Nephron progenitor cell (in vitro differentiated cells): ENCODE results near the gene PHF21B.

Experiments used
- DNase-seq: peaks from one replicate; pipeline ENCODE4 v3.0.0; 2021
- H3K27ac Mint-ChIP-seq: 2 replicates; pipeline ENCODE4 v1.8.0; 2021; ENCODE audit warnings: mild to moderate bottlenecking, moderate library complexity, mixed read lengths
- H3K27me3 Mint-ChIP-seq: 2 replicates; pipeline ENCODE4 v1.8.0; 2021; ENCODE audit warnings: mild to moderate bottlenecking, low read depth, mixed read lengths; ENCODE audit not compliant: poor library complexity
- H3K36me3 Mint-ChIP-seq: 2 replicates; pipeline ENCODE4 v1.8.0; 2021; ENCODE audit warnings: low read depth, mixed read lengths
- H3K4me1 Mint-ChIP-seq: 2 replicates; pipeline ENCODE4 v1.8.0; 2021; ENCODE audit warnings: mixed read lengths
- H3K4me3 Mint-ChIP-seq: 2 replicates; pipeline ENCODE4 v1.8.0; 2021; ENCODE audit warnings: mild to moderate bottlenecking, moderate library complexity, mixed read lengths
- H3K9me3 Mint-ChIP-seq: 2 replicates; pipeline ENCODE4 v1.8.0; 2021; ENCODE audit warnings: mild to moderate bottlenecking, moderate library complexity, mixed read lengths
- TF ChIP-seq, protein P1 (sequence below): fragments of 200-600 bp; sonication (generic); IDR thresholded peaks from 2 replicates; pipeline ENCODE4 v1.5.0; 2021; ENCODE audit warnings: antibody characterized with exemption

PHF21B gene

DNA sequence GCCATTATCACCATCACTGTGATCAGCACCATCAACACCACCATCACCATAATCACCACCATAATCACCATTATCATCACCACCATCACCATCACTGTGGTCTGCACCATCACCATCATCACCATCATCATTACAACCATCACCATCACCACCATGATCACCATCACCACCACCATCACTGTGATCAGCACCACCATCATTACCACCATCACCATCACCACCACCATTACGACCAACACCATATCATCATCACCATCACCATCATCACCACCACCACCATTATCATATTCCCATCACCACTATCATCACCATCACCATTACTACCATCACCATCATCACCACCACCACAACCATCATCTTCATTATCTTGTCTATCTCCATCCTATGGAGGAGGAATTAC lies 125.2 kb downstream of the PHF21B start:
- Mint-ChIP-seq H3K27ac (no peak overlapping the region), H3K27me3 (no peaks in the 10 kb centered on the region), H3K36me3 (peaks cover 30% of the 10 kb centered on the region), H3K4me1 (peaks cover 6% of the 10 kb centered on the region), H3K4me3 (no peak overlapping the region), H3K9me3 (no peaks in the 10 kb centered on the region)
- DNase-seq: no peak
- TF ChIP-seq, protein P1, sequence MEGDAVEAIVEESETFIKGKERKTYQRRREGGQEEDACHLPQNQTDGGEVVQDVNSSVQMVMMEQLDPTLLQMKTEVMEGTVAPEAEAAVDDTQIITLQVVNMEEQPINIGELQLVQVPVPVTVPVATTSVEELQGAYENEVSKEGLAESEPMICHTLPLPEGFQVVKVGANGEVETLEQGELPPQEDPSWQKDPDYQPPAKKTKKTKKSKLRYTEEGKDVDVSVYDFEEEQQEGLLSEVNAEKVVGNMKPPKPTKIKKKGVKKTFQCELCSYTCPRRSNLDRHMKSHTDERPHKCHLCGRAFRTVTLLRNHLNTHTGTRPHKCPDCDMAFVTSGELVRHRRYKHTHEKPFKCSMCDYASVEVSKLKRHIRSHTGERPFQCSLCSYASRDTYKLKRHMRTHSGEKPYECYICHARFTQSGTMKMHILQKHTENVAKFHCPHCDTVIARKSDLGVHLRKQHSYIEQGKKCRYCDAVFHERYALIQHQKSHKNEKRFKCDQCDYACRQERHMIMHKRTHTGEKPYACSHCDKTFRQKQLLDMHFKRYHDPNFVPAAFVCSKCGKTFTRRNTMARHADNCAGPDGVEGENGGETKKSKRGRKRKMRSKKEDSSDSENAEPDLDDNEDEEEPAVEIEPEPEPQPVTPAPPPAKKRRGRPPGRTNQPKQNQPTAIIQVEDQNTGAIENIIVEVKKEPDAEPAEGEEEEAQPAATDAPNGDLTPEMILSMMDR: no peak

DNA sequence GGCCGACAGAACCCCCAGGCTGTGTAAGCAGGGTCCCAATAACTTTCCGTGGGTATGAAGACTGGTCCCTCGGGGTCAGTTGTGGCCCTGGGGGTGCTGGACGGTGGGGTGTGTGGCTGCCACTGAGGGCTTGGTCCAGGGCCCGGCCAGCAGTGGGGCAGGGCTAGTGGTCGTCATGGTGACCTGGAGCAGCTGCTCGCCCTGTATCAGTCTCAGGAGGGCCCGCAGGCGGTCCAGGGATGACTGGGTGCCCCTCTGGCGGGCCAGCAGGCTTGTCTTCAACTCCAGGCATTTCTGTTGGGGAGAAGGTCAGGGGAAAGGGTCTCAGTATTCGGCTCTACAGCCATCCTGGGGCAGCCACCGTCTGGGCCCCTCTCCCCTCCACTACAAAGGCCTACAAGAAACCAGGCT lies 126.8 kb downstream of the PHF21B start:
- TF ChIP-seq, protein P1: no peak
- H3K4me3 Mint-ChIP-seq: no peak overlapping the region
- H3K4me1 Mint-ChIP-seq: peaks cover 6% of the 10 kb centered on the region
- no peak for DNase-seq
- H3K9me3 Mint-ChIP-seq: peaks cover 4% of the 10 kb centered on the region
- H3K27ac Mint-ChIP-seq: no peak overlapping the region
- peaks cover 43% of the 10 kb centered on the region for H3K36me3 Mint-ChIP-seq
- H3K27me3 Mint-ChIP-seq: no peaks in the 10 kb centered on the region

DNA sequence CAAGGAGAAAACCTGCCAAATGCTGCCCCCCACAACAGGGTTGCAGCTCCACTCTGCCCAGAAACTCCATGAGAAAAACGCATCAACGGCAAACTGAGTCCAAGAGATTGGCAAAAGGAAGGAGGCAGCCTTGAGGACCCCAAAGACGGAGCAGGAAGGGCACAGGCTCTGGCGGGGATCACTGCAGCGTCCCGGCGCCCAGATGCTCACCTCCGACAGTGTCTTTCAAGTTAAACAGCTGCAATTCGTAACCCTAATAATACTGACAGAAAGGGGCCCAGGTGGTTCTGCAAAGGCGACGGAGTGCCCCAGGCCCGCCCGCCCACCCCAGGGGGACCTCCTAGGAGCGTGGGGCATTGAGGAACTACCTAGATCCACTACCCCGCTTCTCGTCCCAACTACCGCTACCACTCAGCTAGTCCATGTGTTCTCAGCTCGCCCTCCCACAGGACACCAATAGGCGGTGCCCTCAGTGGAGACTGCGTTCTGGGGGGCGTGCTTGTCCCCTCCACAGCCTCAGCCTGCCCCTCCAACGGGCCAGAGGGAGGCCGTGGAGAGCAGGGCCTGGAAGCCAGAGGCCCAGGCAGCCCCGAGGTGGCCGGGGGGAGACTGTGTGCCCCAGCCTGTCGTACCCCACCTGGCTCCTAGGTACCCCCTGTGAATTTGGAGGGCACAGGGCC lies 127.4 kb downstream of the PHF21B start:
- no peak for DNase-seq

DNA sequence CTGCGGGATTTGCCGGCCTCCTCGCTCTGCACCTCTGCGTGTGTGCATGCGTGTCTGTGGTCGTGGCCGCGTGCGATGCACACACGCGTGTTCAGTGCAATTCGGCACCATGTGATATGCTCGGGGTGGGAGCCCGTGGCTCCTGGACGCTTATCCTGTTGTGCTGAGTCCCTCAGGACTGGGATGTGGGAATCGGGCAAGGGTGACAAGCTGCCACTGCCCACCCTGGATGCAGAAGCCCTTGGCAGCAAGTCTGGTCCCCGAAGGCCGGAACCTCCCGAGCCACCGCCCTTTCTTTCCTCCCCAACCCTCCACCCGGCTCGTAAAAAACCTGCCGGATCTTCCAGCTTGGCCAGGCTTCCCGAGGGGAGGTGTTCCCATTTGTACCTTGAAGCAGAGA lies 128.2 kb downstream of the PHF21B start:
- Mint-ChIP-seq H3K4me3 (no peak overlapping the region), H3K4me1 (peaks cover 6% of the 10 kb centered on the region), H3K36me3 (peaks cover 57% of the 10 kb centered on the region), H3K27me3 (no peaks in the 10 kb centered on the region), H3K27ac (no peak overlapping the region), H3K9me3 (peaks cover 15% of the 10 kb centered on the region)
- TF ChIP-seq, protein P1: no peak
- DNase-seq: no peak

More for the DNA sequence above, 127.4 kb downstream of the PHF21B start:
- Mint-ChIP-seq H3K27me3 (no peaks in the 10 kb centered on the region), H3K4me1 (peaks cover 6% of the 10 kb centered on the region), H3K4me3 (no peak overlapping the region), H3K27ac (peak overlapping the region; percentile 29), H3K36me3 (peaks cover 50% of the 10 kb centered on the region), H3K9me3 (peaks cover 8% of the 10 kb centered on the region)
- TF ChIP-seq, protein P1: no peak

DNA sequence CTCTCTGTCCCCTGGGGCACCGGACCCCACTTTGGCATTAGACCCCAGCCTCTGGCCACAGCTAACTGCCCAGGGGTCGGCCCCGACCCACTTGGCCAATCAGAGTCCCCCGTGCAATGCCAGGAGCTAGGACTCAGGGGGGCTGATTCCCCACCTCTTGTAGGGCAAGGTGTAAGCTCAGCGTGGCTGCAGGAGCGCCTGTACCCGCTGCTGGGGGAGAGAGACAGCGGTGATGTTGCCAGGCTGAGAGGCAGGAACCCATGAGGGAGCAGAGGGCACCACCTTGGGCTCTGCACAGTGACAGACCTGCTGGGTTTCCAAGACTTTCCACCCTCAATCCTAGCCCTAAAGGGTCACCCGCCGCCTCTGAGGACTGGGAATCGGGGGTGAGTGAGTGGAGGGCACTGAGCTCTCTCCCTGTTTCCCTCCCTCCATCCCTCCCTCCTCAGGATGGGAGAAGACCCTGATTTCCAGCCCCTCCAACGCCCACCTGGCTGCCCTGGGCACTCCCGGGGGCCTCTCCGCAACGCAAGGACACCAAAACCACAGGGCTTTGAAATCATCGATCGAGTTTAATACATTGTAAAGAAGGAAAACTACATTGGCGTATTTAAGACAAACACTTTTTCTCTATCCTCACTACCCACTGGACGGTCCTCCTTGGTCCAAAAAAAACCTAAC lies 129.1 kb downstream of the PHF21B start:
- TF ChIP-seq, protein P1: no peak
- Mint-ChIP-seq H3K4me1 (peaks cover 6% of the 10 kb centered on the region), H3K9me3 (peaks cover 19% of the 10 kb centered on the region), H3K27ac (peak overlapping the region; percentile 78), H3K4me3 (no peak overlapping the region), H3K27me3 (no peaks in the 10 kb centered on the region), H3K36me3 (peaks cover 59% of the 10 kb centered on the region)
- DNase-seq: no peak

DNA sequence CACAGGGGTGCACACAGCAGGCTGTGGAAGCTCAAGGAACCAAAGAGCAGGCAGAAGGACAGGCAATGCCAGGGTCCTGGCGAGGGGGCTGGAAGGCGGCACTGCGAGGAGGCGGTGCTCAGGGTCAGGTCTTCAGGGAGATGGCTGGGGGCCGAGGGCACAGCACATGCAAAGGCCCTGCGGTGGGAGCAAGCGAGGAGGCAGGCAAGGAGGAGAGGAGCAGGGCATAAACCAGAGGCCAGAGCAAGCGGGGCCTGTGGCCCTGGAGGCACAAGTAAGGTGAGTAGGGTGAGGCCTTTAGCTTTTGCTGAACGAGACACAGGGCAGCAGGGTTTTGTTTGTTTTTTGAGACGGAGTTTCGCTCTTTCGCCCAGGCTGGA lies 130.5 kb downstream of the PHF21B start:
- Mint-ChIP-seq H3K27me3 (no peaks in the 10 kb centered on the region), H3K4me3 (no peak overlapping the region), H3K4me1 (peaks cover 6% of the 10 kb centered on the region), H3K9me3 (peaks cover 26% of the 10 kb centered on the region), H3K36me3 (peaks cover 74% of the 10 kb centered on the region), H3K27ac (peak overlapping the region; percentile 32)
- DNase-seq: no peak
- TF ChIP-seq, protein P1: no peak
